Measurements from ENCODE around the gene MGAT5B.

DNA sequence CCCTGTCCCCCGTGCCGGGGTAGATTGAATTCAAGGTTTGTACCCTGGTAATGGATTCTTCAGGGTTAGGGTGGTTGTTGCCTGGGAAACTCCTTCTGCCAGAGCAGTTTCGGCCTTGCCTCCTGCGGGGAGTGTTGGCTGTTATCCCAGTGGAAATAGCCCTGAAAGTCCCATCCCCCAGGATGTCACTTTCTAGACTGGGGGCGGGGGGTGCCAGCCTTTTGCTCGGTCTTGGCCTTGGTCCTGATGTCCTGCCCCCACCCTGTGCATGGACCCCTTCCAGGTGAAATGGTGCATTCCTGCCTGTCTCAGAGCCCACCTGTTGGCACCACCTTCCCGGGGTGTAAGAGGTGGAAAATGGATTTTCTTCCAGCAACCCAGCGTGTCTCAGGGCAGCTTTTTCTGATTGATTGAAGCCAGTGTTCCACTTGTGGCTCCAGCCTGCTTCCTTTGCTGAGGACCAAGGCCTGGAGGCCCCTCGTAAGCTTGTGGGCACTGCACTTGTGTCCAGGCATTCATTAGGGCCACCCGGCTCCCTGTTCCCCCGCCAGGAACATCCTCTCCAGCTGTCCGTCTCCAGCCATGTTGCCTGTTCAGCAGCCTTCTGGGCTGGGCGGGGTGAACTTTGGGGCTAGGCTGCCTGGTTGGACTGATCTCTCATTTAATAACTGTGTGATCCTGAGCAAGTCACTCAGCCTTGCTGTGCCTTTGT, 25.6 kb downstream of the MGAT5B start:
- no peak for TF ChIP-seq SPI1 (IDR thresholded peaks at IDR 0.05; ENCODE audit: low read depth, low read length)
- TF ChIP-seq TAF1 (IDR thresholded peaks at IDR 0.05; ENCODE audit: low read depth, low read length), result no peak
- no peak for TF ChIP-seq POLR2A (IDR thresholded peaks at IDR 0.05; ENCODE audit: low read depth, low read length)
- TF ChIP-seq POLR2AphosphoS5 (IDR thresholded peaks at IDR 0.05; ENCODE audit: low read depth, low read length), result no peak

All from GM12891 (cell line).